A172 (cell line): Measurements from ENCODE around the gene IMMP2L. TPM values are rescaled to one million over a fixed set of nuclear protein-coding genes. Genes with fewer than 3 reads are reported as not detected.

Experiments used
- DNase-seq: peaks from one replicate; pipeline ENCODE4 v3.0.0-alpha.2; 2015; ENCODE audit warnings: low spot score
- total RNA-seq: library from RNA; depleted of rRNA; stranded (reverse); fragments of >200 nt; shearing (Covaris generic); gene quantifications from 2 replicates; pipeline ENCODE4 v1.2.3, GENCODE V29; 2014

Gene IMMP2L
- total RNA-seq, 1 experiment from 2014 or later, result 22.6 TPM

DNA sequence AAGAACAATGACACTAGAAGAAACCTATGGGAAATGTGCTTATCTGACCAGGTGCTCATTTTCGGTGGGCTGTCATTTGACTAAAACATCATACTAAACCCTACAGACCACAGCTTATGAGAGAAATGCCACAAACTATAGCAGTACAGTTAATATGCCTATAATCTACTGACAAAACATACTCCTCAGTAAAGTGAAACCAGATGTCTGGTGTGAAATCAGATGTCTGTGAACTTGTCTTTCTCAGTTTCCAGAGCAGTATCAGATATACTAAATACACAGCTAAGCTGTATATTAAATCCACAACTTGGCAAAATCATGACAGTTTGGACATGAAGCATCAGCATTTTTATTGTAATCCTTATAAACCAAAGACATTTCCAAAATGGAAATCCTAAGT is 3.3 kb downstream of the IMMP2L start:
- DNase-seq, result no peak

DNA sequence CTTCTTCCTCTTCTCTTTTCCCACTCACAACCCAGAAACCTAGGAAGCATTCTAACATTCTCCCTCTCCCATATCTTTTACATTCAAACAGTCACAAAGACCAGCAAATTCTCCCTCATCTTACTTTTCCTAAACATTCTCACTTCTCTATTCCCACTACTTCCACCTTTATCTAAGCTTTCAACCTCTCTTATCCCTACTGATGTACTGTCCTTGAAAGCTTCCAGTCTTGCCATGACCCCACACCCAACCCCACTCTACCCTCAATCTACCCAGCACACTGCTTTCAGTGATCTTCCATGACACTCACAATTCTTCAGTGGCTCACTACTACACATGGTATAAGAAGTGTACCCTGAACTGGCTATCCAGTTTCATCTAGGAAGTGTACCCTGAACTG is 5.3 kb downstream of the IMMP2L start:
- DNase-seq, result no peak

DNA sequence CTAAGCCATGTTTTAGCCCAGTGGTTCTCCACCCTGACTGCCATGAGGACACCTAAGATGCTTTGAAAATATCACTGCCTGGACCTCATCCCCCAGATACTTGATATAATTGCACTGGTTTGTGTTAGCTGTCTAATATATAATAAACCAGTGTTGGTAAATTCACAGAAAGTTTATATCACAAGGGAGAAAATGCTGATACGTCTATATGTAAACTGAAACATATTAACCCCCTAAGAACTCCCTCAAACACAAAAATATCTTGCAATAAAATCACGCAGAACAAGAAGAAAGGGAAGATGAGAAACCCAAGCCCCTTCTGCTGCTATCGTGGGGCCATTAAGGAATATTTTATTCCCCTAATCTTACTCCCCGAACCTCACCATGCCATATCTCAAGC is 8.2 kb downstream of the IMMP2L start:
- no peak for DNase-seq

DNA sequence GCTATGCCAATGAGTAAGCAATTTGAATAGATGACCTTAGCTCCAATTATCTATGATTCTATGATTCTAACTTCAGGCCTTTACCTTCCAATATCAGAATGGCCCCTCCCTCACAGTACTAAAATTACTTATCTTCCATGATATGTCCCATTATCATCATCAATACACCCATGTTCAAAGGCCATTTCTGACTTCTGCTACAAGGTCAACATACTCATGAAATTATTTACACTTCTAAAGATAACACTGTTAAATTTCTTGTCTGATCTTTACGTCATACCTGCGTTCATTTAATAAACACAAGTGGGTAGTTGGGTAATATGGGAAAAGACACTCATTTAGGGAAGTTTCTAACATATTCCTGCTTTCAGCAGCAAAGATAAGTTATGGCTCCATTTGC is 21.2 kb downstream of the IMMP2L start:
- no peak for DNase-seq

DNA sequence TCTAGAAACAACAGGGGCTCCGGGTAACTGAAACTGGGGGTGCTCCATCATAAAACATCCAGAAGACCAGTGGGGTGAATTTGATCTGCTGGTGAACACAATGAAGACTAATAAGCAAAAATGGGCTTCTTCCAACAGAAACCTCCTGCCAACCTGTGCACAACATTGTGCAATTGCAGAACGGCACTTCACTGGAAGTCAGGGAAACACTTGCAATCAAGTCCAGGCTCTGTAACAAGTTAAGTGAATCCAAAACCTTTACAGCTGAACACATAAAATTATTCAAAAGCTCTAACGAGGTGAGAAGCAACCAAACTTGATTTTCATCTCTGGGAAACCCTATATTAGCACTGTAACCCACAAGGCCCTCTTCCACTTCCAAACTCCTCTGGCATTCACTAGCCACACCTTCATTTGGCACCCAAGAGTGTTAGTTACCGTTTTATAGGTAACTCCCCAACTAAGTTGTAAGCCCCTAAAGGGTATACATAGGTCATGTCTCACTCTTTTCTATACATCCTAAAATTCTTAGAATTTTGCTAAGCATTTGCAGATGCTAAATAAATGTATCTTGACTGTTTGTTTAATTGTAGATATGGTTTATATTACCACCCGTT is 22.0 kb downstream of the IMMP2L start:
- no peak for DNase-seq

DNA sequence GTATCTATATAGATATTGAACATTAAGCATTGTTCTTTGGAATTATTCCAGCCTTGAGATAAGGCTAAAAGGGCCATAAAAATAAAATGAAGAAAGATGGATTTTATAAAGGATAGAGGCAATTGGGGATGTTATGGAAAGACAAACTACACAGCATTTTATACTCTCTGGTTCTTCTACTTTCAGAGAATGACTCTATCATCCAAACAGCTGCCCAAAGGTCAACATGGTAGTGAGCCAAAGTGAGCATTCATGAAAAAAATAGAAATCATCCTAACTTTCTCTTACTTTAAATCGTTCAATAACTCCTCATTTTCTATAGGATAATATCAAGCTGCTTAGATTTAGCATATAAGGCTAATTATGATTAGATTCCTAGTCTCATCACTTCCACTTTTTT is 25.2 kb downstream of the IMMP2L start:
- DNase-seq, result no peak

DNA sequence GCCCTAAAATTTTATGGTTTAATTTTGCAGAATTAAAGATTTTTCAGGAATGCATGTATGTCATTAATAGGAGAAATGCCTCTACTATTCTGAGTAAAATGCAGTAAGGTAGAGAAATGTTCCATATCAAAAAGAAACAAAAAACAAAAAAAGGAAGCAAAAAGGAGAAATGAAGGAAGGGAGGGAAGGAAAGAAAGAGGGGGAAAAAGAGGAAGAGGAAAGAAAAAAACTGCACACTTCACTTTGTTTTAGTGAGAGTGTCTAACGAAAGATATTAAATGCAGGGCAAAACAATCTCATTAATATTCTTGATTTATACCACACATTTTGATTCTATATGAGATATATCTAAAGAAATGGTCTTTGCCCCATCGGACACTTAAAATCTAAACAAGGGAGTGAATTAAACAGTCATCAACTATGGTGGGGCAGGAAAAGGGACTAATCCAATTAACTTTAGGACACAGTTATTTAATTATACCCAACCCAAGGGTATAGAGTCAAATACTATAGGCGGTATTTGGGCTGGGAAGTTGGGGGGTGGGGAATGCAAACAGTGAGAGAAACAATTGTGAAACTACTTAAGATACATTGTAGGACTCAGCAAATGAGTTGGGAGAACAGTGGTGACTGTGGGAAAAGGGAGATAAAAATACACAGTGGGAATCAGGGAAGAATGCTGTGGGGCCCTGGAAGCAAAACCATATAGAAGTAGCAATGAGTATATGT is 27.0 kb downstream of the IMMP2L start:
- no peak for DNase-seq

DNA sequence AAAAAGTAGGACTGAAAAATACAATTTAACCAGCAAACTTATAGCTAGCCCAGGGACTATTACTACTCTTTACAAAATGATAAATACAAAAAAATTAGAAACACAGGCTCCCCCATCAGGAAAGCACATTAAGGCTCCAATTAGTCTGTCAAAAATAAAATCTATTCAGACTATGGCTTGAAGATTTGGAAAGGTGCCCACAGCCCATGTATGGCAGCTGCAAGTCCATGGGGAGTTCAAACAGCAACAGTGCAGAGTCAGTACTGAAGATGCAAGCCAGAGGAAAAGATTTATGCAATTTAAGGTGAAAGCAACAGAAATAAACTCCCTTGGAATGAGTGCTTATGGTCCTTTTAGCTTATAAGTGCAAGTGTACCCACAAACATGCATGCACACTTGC is 29.7 kb downstream of the IMMP2L start:
- no peak for DNase-seq

DNA sequence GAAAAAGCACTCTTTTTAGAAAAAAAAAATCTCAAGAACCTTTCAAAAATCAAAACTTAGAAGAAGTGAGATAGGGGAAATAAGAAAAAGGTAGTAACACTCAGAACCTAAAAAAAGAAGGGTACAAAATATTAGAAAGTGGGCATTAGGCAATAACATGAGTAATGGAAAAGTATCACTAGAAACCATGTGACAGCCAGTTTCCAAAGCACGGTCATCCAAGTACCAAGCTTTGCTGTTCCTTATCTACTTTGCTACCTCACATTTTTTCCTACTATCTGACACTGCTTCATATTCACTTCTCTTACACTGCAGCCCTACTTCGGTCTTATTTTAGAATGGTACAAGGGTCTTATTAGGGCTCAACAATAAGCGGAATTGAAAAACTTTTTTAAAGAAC is 30.3 kb downstream of the IMMP2L start:
- no peak for DNase-seq

DNA sequence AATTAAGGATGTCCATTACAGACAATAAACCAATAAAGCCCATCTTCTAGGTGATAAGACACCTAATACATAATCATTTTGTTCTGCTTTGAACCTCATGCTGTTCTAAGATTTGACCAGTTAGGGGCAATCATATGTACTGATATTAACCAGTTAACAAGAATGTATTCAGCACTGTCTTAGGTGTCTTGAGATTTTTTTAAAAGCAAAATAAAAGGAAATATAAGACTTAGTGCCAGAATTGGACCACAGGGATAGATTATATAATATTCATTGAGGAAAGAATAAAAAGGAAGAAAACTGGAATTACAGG is 32.0 kb downstream of the IMMP2L start:
- DNase-seq, result no peak

DNA sequence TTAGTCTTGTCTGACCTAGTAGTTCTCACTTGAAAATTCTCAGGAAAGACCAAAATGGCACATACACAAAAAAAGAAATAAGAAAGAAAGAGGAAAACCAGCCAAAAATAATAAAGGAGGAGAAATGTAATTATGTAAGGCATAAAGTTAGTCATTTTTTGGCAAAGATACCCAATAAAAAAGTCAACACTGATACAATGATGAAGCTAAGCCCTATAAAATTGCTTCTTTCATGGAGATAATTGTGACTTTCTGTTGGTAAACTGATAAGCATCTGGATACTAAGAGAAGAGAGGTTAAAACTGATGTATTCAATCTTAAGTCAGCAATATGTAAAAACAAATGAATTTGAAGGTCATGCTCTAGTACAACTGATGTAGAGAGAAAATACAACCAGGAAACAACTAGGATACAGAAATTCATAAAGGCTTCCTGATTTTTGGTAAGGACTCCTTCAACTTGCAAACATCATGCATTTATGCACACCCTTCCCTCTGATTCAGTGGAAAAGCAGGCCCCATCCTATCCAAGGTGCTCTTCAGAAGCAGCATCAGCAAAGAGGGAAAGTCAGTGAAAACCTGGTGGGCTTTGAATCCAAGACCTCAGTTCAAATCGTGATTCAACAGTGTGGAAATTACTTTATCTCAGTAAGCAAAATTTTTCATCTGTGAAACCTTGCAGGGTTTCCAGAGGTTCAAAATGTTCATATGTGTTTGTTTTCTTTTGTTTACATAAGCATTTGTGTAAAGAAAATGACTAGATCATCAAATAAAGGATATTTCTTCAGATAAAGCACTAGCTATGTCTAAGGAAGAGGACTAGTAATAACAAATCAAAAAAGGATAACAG is 32.6 kb downstream of the IMMP2L start:
- peak; percentile 11 for DNase-seq

DNA sequence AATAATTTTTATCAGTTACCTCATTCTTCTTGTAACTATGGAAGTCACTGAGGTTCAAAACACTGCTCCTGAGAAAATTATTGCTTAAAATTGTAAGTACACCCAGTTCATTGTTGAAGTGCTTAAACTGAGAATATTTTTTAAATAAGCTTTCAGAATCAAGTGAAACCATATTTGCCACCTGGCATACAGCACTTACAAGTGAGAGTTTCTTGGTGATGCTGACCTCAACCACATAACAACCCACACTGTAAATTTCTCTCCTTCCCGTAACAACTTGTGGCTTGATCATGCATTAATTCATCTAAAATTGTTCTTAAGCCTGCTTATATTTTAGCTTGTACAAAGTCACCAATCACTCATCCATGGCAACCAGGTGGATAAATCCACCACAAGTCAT is 34.0 kb downstream of the IMMP2L start:
- no peak for DNase-seq

DNA sequence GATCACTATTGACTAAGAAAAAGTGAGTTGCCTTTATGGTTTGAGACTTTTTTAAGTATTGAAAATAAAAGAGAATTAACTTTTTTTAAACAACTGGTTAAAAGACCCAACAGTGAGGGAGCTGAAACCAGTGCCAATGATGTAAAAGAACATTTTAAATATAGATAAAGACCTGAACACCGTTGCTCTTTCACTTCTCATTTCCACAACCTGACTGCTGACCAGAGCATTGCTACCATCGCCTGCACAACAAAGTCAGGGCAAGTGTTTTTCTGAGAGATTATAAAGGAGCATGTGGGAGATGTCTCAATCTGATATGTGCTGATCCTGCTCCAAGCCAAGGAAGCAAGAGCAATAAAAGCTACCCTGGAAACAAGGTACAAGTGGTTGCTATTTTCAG is 34.7 kb downstream of the IMMP2L start:
- DNase-seq, result no peak

DNA sequence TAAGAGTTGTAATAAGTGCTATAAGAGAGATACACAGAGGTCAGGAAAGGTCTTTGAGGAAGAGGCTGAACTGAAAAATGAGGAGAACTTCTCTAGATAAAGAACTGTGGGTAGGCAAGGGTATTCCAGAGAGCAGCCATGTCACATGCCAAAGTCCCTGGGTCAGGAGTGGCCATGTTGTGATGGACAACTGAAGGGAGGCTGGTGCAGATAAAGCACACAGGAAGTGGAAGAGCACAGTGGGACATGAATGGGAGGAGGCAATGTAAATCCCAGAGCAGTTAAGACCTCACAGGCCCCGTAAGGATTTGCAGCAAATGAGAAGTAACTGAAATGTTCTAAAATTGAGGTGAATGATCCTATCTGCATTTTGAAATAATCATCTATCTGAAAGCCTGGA is 37.2 kb downstream of the IMMP2L start:
- no peak for DNase-seq

DNA sequence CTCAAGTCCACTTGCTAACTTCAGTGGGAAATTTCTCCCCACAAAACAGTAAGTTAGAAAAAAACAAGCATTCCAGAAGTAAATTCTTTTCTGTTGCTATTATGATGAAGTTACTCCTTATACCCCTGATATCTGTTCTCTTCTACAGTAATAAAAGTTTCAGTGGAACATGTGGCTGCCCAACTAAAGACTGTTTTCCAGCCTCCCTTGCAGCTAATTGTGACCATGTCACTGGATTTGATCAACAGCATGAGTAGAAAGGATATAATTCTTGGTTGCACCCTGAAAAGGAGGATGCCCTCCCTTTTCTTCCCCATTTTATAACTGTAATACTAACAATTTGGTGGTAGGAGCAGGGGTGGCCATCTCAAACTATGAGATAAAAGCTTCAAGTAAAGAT is 40.6 kb downstream of the IMMP2L start:
- no peak for DNase-seq

DNA sequence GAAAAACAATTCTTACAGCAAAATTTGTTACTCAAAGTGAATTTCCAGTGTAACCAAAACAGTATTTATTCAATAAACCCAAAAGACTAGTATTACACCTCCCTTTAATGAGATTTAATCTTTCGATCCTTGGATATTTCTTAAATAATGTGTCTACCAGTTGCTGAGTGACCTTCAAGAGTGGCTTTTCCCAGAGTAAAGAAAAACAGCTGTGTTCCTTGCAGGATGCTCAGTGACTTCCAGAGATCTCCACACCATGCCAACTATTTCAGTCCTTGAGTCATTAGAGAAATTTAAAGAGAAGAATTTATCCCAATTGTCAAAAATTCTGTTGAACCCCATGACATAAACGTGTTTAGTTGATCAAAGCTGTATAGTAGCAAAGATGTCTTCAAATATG is 44.0 kb downstream of the IMMP2L start:
- no peak for DNase-seq

DNA sequence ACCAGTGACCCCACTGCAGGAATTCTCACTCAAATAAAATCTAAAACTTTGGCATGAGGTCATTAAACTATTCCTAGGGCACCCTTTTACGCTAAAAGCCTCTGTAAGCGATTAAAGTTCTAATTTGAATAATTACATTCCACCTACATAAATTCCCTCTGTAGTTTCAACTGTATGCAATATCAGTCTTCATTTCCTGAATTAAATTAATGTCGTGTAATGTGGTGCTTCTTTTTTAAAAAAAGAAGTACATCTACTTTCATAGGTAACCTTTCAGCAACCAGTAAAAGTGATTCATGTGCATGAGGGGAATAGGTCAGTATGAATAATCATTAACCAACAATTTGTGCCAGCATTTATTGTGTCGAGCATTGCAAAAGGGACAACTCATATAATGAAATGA is 44.7 kb downstream of the IMMP2L start:
- DNase-seq, result no peak

DNA sequence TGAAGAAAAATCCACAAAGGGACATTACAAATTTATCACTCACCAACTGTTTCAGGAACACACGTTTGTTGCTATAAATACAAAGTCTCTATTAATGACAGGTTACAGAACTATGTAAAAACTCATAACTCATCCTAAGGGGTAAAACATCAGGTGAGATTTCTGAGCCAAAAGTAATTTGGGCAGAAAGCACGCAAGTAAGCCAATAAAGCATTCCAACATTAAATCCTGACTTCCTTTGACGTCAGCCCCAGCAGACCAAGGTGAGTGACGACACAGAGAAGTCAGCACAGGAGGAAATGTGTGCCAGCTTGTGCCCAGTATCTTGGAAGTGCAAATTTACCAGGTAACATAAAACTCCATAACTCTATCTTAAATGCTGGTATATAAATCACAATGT is 45.7 kb downstream of the IMMP2L start:
- DNase-seq, result no peak

DNA sequence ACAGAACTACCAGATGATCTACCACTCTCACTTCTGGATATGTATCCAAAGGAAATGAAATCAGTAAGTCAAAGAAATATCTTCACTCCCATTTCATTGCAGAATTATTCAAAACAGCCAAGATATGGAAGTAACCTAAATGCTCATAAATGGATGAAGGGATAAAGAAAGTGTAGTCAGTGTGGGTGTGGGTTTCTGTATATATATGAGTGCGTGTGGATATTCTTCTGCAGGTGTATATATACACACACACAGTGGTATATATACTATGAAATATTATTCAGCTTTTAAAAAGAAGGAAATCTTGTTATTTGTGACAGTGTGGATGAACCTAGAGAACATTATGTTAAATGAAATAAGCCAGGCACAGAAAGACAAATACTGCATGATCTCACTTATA is 48.7 kb downstream of the IMMP2L start:
- DNase-seq, result no peak

DNA sequence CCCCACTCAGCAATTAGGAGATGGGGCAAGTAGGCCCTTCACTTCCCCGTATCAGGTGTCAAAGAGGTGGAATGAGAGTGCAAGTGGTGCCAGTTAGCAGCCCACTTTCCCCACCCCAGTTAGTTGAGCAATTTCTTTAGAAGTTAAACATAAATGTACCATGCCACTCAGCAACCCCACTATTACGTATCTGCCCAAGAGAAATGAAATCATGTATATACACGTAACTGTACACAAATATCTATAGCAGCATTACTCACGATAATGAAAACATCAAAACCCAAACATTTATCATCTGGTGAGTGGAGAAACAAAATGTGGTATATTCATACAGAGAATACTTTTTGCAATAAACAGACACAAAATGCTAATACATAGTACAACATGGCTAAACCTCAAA is 50.4 kb downstream of the IMMP2L start:
- DNase-seq, result no peak

DNA sequence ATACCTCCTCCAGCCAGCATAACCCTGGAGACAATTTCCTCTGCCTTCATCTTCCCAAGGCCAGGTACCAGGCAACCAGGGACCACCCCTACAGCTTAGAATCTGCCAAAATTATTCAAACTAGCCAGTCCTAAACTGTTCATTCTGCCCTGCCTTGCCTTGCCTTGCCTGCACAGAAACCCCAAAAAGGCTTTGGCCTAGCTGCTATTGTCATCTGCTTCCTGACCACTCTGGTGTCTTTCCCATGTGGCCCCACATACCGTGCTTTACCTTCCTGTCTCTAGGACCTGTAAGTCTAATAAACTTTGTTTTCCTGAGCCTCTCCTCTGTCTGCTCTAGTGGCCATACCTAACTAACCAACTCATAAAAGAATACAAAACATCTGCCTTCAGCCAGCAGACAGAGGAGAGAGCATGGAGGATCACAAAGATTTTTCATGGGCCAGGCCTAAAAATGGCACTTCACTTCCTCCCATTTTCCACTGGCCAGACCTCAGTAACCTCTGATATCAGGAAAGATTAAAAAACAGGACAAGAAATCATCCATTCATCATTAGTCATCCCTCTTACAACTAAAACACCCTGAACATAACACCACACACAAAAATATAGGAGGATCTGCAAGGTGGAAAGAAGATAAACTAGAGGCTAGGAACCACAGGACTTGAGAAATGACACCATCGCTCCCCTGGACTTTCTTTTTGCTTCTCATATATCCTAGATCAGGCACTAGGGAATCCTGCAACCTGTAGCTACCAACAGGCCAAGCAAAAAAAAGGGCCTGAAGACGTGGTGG is 51.5 kb downstream of the IMMP2L start:
- no peak for DNase-seq

DNA sequence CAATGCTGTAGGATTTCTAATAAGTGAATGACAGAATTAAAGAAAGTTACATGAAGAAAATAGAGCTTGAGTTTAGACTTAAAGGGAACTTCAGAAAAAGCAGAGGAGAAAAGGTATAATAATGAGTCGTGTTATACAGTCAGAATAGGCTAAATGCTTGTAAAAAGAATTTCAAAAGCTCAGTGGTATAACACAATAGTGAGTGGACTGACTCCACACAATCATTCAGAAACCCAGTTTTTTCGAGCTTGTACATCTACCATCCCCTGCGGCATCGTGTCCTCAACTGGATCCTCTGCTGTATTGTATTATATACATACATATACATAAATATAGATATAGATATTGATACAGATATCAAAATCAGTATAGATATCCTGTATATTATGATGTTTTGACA is 52.2 kb downstream of the IMMP2L start:
- no peak for DNase-seq
